H9 (cell line): Measurements from ENCODE around the gene TNFRSF4. TPM values are rescaled to one million over a fixed set of nuclear protein-coding genes. Genes with fewer than 3 reads are reported as not detected.

ENCODE experiments used
- DNase-seq: peaks from one replicate; pipeline ENCODE4 v3.0.0-alpha.2; 2017
- H2AFZ ChIP-seq: one replicate; pipeline ENCODE4 v1.6.1; 2013; ENCODE audit warnings: mild to moderate bottlenecking, low read length, control low read depth, moderate library complexity
- H2AK5ac ChIP-seq: 2 replicates; pipeline ENCODE4 v1.6.1; 2013; ENCODE audit warnings: low read length, control low read depth, mixed read lengths; ENCODE audit not compliant: insufficient read length
- H2BK120ac ChIP-seq: one replicate; pipeline ENCODE4 v1.6.1; 2013; ENCODE audit warnings: low read depth, mild to moderate bottlenecking, low read length, control low read depth, inconsistent platforms; ENCODE audit not compliant: poor library complexity, severe bottlenecking
- H2BK12ac ChIP-seq: 2 replicates; pipeline ENCODE4 v1.6.1; 2013; ENCODE audit warnings: low read length, control low read depth, mixed read lengths, low read depth; ENCODE audit not compliant: insufficient read length
- H2BK15ac ChIP-seq: 2 replicates; pipeline ENCODE4 v1.6.1; 2013; ENCODE audit warnings: low read depth, low read length, control low read depth
- H2BK20ac ChIP-seq: one replicate; pipeline ENCODE4 v1.6.1; 2013; ENCODE audit warnings: low read depth, mild to moderate bottlenecking, low read length, control low read depth, inconsistent platforms; ENCODE audit not compliant: poor library complexity, severe bottlenecking
- H2BK5ac ChIP-seq: 2 replicates; pipeline ENCODE4 v1.6.1; 2013; ENCODE audit warnings: low read length, control low read depth, mixed read lengths; ENCODE audit not compliant: insufficient read length
- H3K14ac ChIP-seq: 2 replicates; pipeline ENCODE4 v1.6.1; 2013; ENCODE audit warnings: low read length, control low read depth; ENCODE audit not compliant: insufficient read depth
- H3K18ac ChIP-seq: 2 replicates; pipeline ENCODE4 v1.6.1; 2013; ENCODE audit warnings: low read depth, mild to moderate bottlenecking, mixed read lengths, low read length, control low read depth; ENCODE audit not compliant: insufficient read length
- H3K23ac ChIP-seq: 2 replicates; pipeline ENCODE4 v1.6.1; 2013; ENCODE audit warnings: low read length, control low read depth, mixed read lengths, low read depth; ENCODE audit not compliant: insufficient read length
- H3K23me2 ChIP-seq: 2 replicates; pipeline ENCODE4 v1.6.1; 2013; ENCODE audit warnings: low read depth, mild to moderate bottlenecking, mixed read lengths, low read length, control low read depth; ENCODE audit not compliant: insufficient read length, poor library complexity, severe bottlenecking
- H3K27ac ChIP-seq: 2 replicates; pipeline ENCODE4 v1.5.1; 2013; ENCODE audit warnings: low read length, control low read depth, mixed read lengths, low read depth; ENCODE audit not compliant: insufficient read length
- H3K27me3 ChIP-seq: 2 replicates; pipeline ENCODE4 v1.6.1; 2013; ENCODE audit warnings: low read length, control low read depth, inconsistent platforms; ENCODE audit not compliant: insufficient read depth
- H3K4ac ChIP-seq: 2 replicates; pipeline ENCODE4 v1.6.1; 2013; ENCODE audit warnings: low read depth, mild to moderate bottlenecking, control low read depth, inconsistent platforms, low read length, moderate library complexity
- H3K4me1 ChIP-seq: 2 replicates; pipeline ENCODE4 v1.6.1; 2013; ENCODE audit warnings: low read length, control low read depth, inconsistent platforms; ENCODE audit not compliant: insufficient read depth
- H3K4me2 ChIP-seq: 2 replicates; pipeline ENCODE4 v1.6.1; 2013; ENCODE audit warnings: low read length, control low read depth, mixed read lengths; ENCODE audit not compliant: insufficient read length, insufficient read depth
- H3K56ac ChIP-seq: 2 replicates; pipeline ENCODE4 v1.6.1; 2013; ENCODE audit warnings: low read depth, mild to moderate bottlenecking, mixed read lengths, low read length, control low read depth; ENCODE audit not compliant: insufficient read length
- H3K79me1 ChIP-seq: 2 replicates; pipeline ENCODE4 v1.6.1; 2013; ENCODE audit warnings: low read depth, mild to moderate bottlenecking, moderate library complexity, low read length, control low read depth, inconsistent platforms; ENCODE audit not compliant: insufficient read depth, poor library complexity, severe bottlenecking
- H3K79me2 ChIP-seq: 2 replicates; pipeline ENCODE4 v1.6.1; 2013; ENCODE audit warnings: low read length, control low read depth, inconsistent platforms; ENCODE audit not compliant: insufficient read depth
- H3K9ac ChIP-seq: 2 replicates; pipeline ENCODE4 v1.6.1; 2013; ENCODE audit warnings: low read length, control low read depth, mixed read lengths; ENCODE audit not compliant: insufficient read length; ENCODE audit errors: extremely low read depth
- H3K9me3 ChIP-seq: one replicate; pipeline ENCODE4 v1.6.1; 2013; ENCODE audit warnings: low read depth, low read length, inconsistent platforms; ENCODE audit not compliant: control insufficient read depth
- H3T11ph ChIP-seq: one replicate; pipeline ENCODE4 v1.6.1; 2013; ENCODE audit warnings: mild to moderate bottlenecking, low read length, control low read depth, inconsistent platforms
- H4K20me1 ChIP-seq: one replicate; pipeline ENCODE4 v1.6.1; 2013; ENCODE audit not compliant: control insufficient read depth, insufficient read length, insufficient read depth
- H4K5ac ChIP-seq: 2 replicates; pipeline ENCODE4 v1.6.1; 2013; ENCODE audit warnings: low read depth, mild to moderate bottlenecking, mixed read lengths, low read length, control low read depth; ENCODE audit not compliant: insufficient read length
- H4K8ac ChIP-seq: replicated peaks from 2 replicates; pipeline ENCODE4 v1.6.1; 2013; ENCODE audit warnings: low read length, control low read depth, mixed read lengths, low read depth; ENCODE audit not compliant: insufficient read length
- H4K91ac ChIP-seq: 2 replicates; pipeline ENCODE4 v1.6.1; 2013; ENCODE audit warnings: low read depth, mild to moderate bottlenecking, moderate library complexity, mixed read lengths, low read length, control low read depth; ENCODE audit not compliant: insufficient read length
- H3K27ac Mint-ChIP-seq, 3 experiments: 2 replicates in 2 of 3; 3 replicates in 1 of 3; pipeline ENCODE4 v1.8.0; 2020 to 2021; ENCODE audit warnings: mixed read lengths in 3 of 3, mild to moderate bottlenecking in 1 of 3, moderate library complexity in 1 of 3
- H3K27me3 Mint-ChIP-seq: 2 replicates; pipeline ENCODE4 v1.8.0; 2021; ENCODE audit warnings: low read depth, mild to moderate bottlenecking, moderate library complexity, mixed read lengths
- H3K36me3 Mint-ChIP-seq, 3 experiments: 2 replicates in 2 of 3; 3 replicates in 1 of 3; pipeline ENCODE4 v1.8.0; 2020 to 2021; ENCODE audit warnings: low read depth in 3 of 3, mixed read lengths in 3 of 3; ENCODE audit not compliant: insufficient read depth in 1 of 3
- H3K4me1 Mint-ChIP-seq, 2 experiments: 2 replicates each; pipeline ENCODE4 v1.8.0; 2020; ENCODE audit warnings: mixed read lengths in 2 of 2
- H3K4me3 Mint-ChIP-seq, 2 experiments: 2 replicates in 1 of 2; 3 replicates in 1 of 2; pipeline ENCODE4 v1.8.0; 2020 to 2021; ENCODE audit warnings: mild to moderate bottlenecking in 2 of 2, mixed read lengths in 2 of 2, moderate library complexity in 1 of 2
- H3K9me3 Mint-ChIP-seq, 2 experiments: 2 replicates in 1 of 2; 3 replicates in 1 of 2; pipeline ENCODE4 v1.8.0; 2020; ENCODE audit warnings: mild to moderate bottlenecking in 2 of 2, mixed read lengths in 2 of 2, moderate library complexity in 1 of 2
- WGBS: extraction: QIAGEN DNeasy Blood & Tissue Kit; methylation state at CpG from one replicate; pipeline ENCODE4 v1.1.7; 2013; ENCODE audit warnings: missing lambda C conversion rate, low lambda C conversion rate, mixed read lengths; ENCODE audit not compliant: insufficient read length; ENCODE audit errors: extremely low coverage; 5-methylcytosine and 5-hydroxymethylcytosine counted together
- total RNA-seq: library from RNA; stranded (reverse); gene quantifications from 2 replicates; pipeline ENCODE4 v1.2.1, GENCODE V29; 2021
- TF ChIP-seq, protein P1 (sequence below): fragments of 200-600 bp; sonication (generic); conservative IDR thresholded peaks from 3 replicates; pipeline ENCODE4 v1.8.0; 2021; ENCODE audit warnings: antibody characterized with exemption, mild to moderate bottlenecking

Gene TNFRSF4
- total RNA-seq, 1 experiment from 2014 or later = 0.24 TPM

DNA sequence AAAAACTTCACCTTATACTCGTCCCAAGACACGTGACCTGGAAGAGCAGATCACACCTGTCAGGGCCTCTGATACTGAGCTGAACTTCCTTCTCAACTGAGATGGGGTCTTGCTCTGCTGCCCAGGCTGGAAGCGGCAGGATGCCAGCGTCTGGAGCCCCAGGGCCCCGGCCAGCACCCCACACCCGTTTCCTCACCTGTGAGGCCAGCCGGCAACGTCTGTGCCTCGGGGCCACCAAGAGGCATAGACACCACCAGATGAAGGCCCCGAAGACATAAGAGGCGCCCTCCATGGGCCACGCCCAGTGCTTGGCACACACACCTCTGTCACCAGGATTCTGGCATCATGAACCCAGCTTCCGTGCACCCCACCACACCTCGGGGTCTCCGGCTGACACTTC is 9.4 kb upstream of the TNFRSF4 start:
- Histone ChIP-seq H2BK5ac (no peak overlapping the region), H2BK20ac (no peak overlapping the region), H4K5ac (no peak overlapping the region), H3K4me2 (no peak overlapping the region), H3K9me3 (no peaks in the 10 kb centered on the region), H2BK15ac (no peak overlapping the region), H3K4me1 (no peaks in the 10 kb centered on the region), H3K14ac (no peak overlapping the region), H4K20me1 (no peaks in the 10 kb centered on the region), H2AFZ (no peak overlapping the region), H4K8ac (no peak overlapping the region), H3K27me3 (no peaks in the 10 kb centered on the region), H3K27ac (no peak overlapping the region), H2BK12ac (no peak overlapping the region), H2AK5ac (no peak overlapping the region), H4K91ac (no peak overlapping the region), H3T11ph (no peak overlapping the region), H3K79me1 (no peaks in the 10 kb centered on the region), H2BK120ac (no peak overlapping the region), H3K23ac (no peak overlapping the region), H3K79me2 (no peaks in the 10 kb centered on the region; the same call in 1 of the 2 replicates), H3K18ac (no peak overlapping the region), H3K4ac (no peak overlapping the region), H3K9ac (no peak overlapping the region), H3K56ac (no peak overlapping the region), H3K23me2 (no peaks in the 10 kb centered on the region)
- Mint-ChIP-seq H3K4me3 (0 out of 5 replicates have a peak overlapping the region, but pooled peaks of 1 of the 2 experiments have one; percentile 24), H3K9me3 (no peaks in the 10 kb centered on the region; a peak in 1 of 5 replicates), H3K36me3 (peaks cover 25 to 57% (median 43%) of the 10 kb centered on the region in 3 experiments), H3K4me1 (no peaks in the 10 kb centered on the region), H3K27me3 (no peaks in the 10 kb centered on the region), H3K27ac (no peak overlapping the region; a peak in 1 of 7 replicates)
- WGBS = no CpG with 5 or more reads among the region's 15 CpGs
- TF ChIP-seq, protein P1, sequence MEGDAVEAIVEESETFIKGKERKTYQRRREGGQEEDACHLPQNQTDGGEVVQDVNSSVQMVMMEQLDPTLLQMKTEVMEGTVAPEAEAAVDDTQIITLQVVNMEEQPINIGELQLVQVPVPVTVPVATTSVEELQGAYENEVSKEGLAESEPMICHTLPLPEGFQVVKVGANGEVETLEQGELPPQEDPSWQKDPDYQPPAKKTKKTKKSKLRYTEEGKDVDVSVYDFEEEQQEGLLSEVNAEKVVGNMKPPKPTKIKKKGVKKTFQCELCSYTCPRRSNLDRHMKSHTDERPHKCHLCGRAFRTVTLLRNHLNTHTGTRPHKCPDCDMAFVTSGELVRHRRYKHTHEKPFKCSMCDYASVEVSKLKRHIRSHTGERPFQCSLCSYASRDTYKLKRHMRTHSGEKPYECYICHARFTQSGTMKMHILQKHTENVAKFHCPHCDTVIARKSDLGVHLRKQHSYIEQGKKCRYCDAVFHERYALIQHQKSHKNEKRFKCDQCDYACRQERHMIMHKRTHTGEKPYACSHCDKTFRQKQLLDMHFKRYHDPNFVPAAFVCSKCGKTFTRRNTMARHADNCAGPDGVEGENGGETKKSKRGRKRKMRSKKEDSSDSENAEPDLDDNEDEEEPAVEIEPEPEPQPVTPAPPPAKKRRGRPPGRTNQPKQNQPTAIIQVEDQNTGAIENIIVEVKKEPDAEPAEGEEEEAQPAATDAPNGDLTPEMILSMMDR = no peak
- DNase-seq = no peak
